AG08396 (cell line): ENCODE data around the gene DPP8.
A peak's percentile ranks its signal among the peaks of the same experiment; 100 is the strongest.
"Not testable (repeated sequence)": the region's sequence is repeated elsewhere in the genome, so short reads cannot be mapped to it uniquely, and the experiment has no call there.

Source experiments
- DNase-seq: peaks from one replicate; pipeline ENCODE4 v3.0.0; 2012; ENCODE audit warnings: low spot score, mixed read lengths

DPP8 gene

DNA sequence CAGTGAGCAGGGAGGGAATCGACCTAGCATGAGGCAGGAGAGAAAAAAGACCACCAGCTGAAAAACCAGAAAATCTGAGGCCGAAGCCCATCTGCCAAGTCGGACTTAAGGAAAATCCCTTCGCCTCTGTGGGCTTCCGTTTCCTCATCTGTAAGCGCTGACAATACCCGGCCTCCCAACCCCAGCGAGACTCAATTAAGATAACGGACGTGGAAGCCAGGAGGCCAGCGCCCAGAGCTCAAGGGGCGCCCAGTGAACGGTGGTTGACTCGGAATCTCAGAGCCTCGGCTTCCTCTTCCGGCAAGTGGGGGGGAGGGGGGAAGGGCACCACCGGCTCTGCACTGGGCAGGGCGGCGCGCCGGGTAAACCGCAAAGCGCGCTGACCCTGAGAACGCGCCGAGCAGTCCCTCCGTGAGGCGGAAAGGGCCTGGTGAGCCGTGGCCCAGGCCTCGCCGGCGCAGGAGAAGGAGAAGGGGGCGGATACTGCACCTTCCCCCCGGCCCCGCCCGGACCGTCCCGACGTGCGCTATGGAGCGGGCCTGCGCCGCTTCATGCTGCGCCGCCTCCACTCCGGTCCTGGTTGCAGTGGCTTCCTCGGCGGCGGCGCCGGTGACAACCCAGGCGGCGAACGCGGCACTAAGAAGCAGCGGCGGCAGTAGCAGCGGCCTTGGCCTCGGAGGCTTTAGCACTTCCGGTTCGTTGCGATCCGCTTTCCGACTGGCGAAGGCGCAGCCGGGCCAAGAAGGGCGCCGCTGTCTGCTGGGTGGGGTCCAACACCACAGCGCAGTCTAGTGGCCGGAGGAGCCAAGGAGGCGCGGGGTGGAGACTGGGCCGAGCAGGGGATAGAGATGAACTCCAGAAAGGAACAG, at the start of gene DPP8:
DPP8 (minus strand) TSS at position 693 of the 869 bp plus-strand sequence. CDS start 5,136 bp downstream, outside the sequence.
- peak; percentile 94 for DNase-seq

DNA sequence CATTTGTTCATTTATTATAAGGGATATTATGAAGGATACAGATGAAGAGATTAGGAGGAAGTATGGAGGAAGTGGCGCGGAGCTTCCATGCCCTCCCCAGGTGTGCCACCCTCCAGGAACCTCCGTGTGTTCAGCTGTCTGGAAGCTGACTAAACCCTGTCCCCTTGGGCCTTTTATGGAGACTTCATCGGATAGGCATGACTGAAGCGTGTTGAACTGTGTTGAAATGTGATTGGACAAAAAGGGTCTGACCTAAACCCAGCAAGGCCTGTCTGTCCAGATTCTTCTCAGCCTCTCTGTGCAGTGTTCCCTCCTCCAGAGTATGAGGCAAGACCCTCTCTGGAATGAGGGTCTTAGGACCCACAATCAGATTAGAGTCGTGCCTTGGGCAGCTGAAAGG, 44.4 kb upstream of the DPP8 start:
- DNase-seq: no peak

DNA sequence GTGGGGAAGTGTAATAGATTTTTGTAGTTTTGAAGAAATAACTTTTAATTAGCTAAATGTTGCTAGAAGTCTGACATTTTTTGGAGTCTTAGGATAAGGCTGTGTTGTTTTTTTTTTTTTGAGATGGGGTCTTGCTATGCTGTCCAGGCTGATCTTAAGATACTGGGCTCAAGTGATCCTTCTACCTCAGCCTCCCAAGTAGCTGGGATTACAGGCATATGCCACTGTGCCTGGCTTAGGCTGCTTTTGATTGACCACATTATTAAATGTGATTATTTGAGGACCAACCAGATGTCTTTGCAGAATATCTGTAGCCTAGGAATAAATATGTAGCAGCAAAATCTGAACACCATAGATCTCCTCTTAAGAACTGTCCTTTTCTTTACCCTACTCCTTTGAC, 42.5 kb upstream of the DPP8 start:
- DNase-seq: no peak

DNA sequence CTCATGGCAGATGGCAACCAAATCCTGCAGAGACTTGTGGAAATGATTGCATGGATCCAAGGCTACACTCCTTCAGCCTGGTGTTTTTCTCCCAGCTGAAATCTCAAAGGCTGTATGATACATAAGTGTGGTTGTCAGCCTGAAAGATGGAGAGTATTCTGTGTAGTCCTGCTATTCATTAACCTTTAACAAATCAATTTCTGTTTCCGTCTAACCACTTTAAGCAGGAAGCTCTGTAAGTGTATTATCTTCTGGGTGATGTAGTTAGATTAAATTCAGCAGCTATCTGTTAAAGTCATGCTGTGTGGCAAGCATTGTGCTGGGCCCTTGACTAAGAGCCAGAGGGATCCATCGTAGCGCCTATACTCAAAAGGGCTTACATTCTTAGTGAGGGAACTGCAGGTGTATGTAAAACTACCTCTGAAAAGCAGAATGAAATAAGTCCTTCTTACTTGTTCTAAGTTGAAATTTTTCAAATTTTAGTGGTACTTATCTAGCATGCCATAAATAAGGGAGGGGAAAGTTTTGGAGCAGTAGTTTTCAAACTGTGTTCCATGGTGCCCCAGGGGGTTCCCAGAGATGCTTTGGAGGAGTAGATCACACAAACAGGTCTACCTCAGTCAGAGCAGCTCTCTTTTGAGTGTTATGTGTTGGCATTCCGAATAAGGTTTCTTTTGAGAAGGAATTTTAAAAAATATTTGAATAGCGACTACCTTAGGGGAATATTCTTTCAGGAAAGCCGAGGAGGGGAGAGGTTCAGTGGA, 41.7 kb upstream of the DPP8 start:
- DNase-seq: no peak

DNA sequence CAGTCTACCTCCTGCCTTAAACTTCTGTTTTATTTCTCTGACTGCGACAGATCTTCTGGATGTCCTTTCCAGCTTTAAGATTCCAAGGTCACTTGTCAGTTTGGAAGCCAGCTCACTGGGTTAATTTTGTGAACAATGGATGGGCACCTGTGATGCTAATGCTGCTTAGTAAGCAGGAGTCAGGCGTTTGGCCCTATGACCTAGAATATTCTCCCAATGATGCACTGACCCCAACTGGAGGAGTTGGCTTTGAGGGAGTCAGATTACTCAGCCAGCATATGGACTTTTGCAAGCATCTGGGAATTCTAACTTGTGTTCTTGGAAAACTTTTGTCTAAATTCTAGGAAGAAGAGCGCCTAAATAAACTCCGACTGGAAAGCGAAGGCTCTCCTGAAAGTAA, 40.8 kb upstream of the DPP8 start:
- DNase-seq: peak; percentile 34

DNA sequence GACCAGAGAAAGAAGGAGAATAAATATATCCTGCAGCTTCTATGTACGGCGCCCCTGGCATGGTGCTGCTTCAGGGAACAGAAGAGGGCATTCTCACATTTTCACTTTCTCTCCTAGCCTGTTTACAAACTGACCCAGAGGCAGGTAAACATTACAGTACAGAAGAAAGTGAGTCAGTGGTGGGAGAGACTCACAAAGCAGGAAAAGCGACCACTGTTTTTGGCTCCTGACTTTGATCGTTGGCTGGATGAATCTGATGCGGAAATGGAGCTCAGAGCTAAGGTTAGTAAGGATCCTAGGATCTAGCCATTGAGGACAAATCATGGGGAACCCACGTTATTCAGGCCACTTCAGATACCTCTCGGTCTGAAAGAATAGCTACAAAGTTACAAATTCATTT, 39.1 kb upstream of the DPP8 start:
- no peak for DNase-seq

DNA sequence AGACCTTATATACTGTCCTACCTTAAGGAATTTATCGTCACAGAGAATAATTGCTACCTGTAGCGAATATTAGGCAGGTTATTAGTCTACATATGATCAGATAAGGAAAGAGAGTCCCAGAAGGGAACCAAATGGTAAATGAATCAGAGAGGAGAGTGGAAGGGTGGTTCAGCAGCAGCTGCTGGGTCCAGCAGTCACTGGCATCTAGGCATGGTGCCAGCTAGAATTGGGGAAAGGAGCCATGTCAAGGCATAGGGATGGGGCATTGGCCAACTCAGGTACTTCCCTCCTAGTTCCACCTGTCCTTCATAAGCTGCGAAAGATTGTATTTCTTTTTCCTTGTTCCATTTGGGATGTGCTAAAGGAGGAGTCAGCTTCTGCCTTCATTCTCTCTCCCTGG, 36.2 kb upstream of the DPP8 start:
- no peak for DNase-seq

DNA sequence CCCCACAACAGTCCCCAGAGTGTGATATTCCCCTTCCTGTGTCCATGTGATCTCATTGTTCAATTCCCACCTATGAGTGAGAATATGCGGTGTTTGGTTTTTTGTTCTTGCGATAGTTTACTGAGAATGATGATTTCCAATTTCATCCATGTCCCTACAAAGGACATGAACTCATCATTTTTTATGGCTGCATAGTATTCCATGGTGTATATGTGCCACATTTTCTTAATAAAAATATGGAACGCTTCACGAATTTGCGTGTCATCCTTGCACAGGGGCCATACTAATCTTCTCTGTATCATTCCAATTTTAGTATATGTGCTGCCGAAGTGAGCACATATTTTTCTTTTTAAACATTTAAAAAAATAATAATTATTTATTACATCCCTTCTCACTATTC, 35.4 kb upstream of the DPP8 start:
- not testable (repeated sequence) for DNase-seq

DNA sequence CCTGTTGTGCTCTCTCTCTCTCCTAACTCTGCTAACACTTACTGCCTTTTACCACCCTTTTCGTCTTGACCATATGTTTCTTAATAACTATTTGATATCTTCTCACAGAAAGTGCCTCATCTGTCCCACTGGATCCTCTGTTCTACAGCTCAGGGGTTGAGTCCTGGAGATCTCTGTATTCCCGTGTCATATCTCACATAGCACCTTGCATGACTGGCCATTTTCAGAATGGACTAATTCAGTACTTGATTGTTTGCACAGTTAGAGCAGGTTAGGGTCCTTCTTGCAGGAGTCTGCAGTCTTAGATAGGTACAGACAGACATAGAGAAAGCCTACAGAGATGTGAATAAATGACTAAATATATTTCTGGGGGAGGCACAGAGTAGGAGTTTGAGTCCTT, 33.7 kb upstream of the DPP8 start:
- DNase-seq: no peak

DNA sequence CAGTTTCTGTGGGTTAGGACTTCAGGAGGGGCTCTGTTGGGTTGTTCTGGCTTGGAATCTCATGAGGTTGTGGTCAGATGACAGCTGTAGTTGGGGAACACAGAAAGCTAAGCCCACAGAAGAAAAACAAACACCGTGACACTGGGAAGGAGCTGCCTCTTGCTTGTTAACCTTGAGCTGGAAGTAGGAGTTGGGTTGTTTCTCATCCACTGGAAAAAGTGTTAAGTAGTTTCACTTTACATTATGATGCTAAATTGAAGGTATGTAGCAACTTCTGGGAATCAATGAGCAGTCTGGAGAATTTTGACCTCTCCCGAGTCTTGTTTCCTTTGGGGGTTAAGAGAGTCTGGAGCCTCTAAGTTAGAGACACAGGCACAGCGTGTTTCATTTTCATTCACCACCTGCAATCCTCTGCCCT, 33.2 kb upstream of the DPP8 start:
- DNase-seq: no peak

DNA sequence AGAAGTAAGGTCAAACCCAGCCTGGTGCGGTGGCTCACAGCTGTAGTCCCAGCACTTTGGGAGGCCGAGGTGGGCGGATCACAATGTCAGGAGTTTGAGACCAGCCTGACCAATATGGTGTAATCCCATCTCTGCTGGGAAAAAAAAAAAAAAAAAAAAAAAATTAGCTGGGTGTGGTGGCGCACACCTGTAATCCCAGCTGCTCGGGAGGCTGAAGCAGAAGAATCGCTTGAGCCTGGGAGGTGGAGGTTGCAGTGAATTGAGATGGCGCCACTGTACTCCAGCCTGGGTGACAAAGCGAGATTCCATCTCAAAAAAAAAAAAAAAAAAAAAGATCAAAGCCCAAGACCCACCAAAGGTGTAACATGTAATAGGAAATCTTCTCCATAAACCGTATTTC, 31.8 kb upstream of the DPP8 start:
- DNase-seq: not testable (repeated sequence)

DNA sequence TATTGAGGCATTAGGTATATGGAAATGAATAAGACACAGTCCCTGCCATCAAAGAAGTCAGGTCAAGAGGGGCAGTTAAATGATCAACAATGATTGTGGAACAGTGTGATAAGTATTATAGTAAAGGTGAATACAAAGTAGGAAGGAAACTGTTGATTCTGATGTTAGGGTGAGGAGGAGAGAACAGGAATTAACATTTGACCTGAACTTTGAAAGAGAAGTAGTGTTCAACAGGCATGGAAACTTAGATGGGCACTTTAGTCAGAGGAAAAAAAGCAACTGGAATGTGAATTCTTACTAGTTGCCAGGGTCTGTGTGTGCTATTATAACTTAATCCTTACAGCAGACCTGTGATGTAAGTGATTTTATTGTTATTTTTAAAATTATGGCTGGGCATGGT, 30.4 kb upstream of the DPP8 start:
- DNase-seq: no peak

DNA sequence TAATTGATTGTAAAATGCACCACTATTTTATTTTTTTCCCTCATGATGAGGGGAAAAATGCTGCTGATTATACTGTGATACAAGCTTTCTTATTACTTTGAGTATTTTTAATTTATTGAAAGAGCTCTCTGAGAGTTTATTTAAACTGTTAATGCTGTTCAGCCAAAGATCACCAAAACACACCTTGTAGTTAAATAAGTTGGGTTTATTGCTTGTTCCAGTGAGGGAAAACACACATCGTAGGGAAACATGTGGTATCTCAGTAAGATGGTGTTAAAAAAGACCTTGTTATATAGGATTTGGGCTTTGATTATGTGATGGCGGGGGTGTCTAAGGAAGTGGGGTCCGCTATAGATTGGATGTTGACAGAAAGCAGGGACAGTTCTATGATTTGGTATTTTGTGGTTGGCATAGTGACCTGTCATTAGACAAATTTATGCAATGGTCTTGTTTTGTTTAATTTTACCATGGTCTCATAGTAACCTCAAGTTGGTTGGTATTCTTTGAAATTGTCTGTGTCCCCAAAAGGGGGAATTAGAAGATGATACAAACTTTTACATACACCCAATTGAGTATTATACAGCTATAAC, 23.8 kb upstream of the DPP8 start:
- DNase-seq: no peak

DNA sequence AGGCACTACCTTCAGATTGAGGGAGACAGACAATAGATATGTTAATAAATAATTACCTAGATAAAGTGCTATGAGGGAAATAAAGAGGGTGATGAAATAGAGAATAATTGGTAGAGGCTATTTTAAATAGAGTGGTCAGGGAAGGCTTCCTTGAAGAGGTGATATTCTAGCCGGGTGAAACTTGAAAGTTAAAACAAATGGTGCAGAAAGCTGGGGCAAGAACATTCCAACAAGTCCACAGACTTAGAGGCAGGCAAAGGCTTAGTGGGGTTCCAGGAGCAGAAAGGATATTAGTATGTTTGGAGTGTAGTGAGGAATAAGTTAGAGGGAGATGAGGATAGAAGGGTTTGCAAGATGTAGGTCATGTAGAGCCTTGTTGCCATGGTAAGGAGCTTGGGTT, 22.8 kb upstream of the DPP8 start:
- DNase-seq: no peak

DNA sequence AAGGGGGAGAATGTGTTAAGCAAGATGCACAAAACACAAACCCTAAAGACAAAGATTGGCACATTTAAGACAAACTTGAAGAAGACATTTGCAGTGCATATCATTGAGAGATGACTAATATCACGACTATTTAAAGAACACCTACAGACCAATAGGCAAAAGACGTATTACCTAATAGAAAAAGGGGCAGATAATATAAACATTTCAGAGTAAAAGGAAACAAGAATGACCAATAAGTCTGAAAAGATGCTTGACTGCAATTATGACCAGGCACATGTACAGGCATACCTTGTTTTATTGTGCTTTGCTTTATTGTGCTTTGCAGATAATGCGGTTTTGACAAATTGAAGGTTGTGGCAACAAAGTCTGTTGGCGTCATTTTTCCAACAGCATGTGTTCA, 17.7 kb upstream of the DPP8 start:
- DNase-seq: no peak

DNA sequence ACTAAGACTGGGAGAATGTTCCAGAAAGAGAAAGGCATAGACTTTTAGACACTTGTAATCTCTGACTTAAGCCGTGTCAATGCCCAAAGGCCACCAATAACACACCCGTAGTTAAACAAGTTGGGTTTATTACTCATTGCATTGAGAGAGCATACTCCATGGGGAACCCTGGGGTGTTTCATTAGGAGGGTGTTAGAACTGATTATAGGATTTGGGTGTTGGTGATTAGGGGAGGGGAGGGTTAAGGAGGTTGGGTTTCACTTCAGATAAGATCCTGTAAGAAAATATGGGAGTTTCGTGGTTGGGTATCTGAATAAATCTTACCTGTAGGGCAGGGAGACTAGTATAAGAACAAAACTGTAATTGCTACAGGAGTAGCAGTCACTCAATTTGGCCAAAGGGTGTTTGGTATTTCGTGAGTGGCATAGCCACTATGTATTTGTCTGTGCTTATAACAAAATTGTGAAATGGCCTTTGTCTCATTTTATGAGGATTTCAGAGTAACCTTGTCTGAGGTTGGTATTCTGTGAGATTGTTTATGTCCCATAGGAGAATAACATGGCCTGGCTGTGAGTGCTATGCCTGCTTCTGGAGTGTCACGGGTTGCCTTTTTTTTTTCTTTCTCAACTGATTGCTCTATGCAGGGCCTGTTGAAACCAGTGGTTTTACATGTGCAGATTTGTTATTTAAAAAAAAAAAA, 15.7 kb upstream of the DPP8 start:
- no peak for DNase-seq

DNA sequence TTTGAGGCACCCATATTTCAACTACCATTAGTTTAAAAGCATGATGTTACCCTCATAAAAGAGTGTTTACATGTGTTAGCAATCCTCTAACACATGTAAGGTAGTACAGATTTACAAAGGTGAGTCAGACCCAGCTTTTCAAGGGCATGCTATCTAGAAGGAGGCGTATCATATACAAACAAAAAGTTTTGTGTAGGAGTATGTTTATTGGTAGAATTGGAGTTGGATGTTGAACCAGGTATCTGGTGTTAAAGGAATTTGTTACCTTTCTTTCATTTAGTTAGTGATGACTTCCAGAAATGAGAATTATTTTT, 15.2 kb upstream of the DPP8 start:
- DNase-seq: no peak

DNA sequence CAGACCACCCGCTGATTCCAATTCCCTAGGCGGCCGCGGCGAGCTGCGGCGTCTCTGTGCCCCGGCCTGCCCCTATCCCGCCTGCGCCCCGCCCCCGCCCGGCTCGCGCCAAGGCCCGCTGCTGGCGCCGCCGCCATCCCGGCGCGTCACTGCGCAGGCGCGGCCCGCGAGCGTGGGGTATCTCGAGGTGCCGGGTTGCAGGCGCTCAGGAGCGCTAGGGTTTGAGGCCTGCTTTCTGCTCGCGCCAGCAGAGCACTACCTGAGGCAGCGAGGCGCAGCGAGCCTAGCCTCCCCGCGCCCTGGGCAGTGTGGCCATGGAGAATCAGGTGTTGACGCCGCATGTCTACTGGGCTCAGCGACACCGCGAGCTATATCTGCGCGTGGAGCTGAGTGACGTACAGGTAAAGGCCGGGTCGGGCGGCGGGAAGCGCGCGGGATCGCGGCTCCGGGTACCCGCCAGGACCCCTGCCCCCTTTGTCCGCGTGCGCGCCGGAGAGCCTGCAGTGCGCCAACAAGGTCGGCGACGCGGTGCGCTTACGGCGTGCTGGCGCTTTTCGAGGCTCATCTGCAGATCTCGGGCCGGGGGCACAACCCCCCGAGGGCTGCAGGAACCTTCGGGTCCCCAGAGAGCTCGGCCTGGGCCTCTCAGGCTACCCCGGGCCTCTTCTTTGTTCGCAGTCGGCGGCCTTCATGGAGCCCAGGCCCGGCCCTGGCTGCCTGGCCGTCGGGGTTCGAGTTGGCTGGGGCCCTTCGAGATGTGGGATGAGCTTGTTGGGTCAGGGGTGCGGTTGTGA, 13.0 kb upstream of the DPP8 start, which contains the start of gene HACD3:
HACD3 (plus strand) TSS at position 146 of the 794 bp plus-strand sequence; CDS start at position 315, 169 bp downstream.
- DNase-seq: peak; percentile 98

DNA sequence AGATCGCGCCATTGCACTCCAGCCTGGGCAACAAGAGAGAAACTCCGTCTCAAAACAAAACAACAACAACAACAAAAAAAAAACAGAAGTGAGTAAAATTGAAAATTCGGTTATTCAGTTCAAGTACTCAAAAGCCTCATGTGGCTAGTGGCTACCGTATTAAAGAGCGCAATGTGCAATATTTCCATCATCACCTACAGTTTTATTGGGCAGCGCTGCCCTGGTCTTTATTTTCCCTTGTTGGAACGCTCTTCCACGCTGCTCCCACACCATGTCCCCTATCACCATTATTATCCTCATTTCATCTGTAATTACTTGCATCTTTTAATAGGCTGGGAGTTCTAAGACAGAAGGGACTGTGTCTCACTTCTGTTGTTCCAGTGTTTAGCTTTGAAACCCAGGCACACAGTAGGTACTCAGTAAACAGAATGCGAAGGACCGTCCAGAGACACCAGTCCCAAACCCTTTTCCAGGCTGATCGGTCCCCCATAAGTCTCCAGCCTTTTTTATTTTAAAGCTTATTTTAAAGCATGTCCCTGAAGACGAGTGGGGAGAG, 12.4 kb upstream of the DPP8 start:
- no peak for DNase-seq

DNA sequence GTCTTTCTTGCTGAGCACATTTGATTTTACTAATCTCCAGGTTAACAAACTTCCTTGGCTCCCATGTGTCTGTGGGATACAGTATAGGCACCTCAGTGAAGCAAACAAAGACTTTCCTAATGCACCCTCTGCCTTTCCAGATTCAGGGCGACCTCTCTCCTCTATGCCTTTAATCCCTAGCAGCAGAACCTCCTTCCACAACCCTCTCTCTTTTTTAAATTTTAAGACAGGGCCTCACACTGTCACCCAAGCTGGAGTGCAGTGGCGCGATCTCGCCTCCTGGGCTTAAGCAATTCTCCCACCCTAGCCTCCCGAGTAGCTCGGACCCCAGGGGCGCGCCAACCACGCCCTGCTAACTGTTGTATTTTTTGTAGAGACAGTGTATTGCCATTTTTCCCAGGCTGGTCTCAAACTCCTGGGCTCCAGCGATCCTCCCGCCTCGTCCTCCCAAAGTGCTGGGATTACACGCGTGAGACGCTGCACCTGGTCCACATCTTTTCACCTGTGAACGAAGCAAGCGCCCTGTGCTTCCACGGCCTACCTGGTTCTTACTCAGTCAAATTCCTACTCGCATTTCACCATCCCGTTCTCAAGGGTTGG, 11.1 kb upstream of the DPP8 start:
- DNase-seq: no peak

DNA sequence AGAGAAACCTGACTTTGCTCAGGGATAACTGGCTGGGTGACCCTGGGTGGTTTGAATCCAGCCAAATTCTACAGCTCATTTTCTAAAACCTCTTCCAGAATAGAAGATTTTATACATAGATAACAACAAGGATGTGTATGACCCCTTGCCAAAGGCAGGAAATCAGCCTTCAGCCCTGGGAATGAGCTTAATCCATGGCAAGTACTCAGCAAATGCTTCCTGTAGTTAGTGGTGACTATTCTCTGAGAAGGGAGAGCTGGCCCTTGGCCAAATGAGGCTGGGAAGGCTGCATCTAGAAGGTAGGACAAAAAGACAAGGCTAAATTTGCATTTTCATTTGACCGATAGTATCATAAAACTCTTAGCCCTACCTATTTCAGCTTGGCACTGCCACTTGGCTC, 8.1 kb upstream of the DPP8 start:
- DNase-seq: no peak
